Upper lobe of right lung (tissue), 1 donor: ENCODE results near the gene GALNT17. TPM values are rescaled to one million over a fixed set of nuclear protein-coding genes. Genes with fewer than 3 reads are reported as not detected.
"Not testable (repeated sequence)": the region's sequence is repeated elsewhere in the genome, so short reads cannot be mapped to it uniquely, and the experiment has no call there.

Source experiments
- ATAC-seq: fragments of 200-7000 bp; cut with Tn5 transposase; one replicate; pipeline ENCODE4 v1.9.1; 2020; ENCODE audit warnings: mild to moderate bottlenecking, moderate library complexity
- DNase-seq: peaks from one replicate; pipeline ENCODE4 v3.0.0-alpha.2; 2020
- H3K27ac ChIP-seq: fragments of 200-600 bp; one replicate; pipeline ENCODE4 v1.8.0; 2022
- H3K27me3 ChIP-seq: fragments of 200-600 bp; one replicate; pipeline ENCODE4 v1.8.0; 2022; ENCODE audit warnings: mild to moderate bottlenecking
- H3K36me3 ChIP-seq: fragments of 200-600 bp; one replicate; pipeline ENCODE4 v1.8.0; 2022
- H3K4me1 ChIP-seq: fragments of 200-600 bp; one replicate; pipeline ENCODE4 v1.8.0; 2022
- H3K4me3 ChIP-seq: fragments of 200-600 bp; one replicate; pipeline ENCODE4 v1.8.0; 2022; ENCODE audit warnings: mild to moderate bottlenecking
- H3K9me3 ChIP-seq: fragments of 200-600 bp; one replicate; pipeline ENCODE4 v1.8.0; 2022
- intact Hi-C: fragments of 100-400 bp; cut with DNase I; formaldehyde crosslinking; loops from one replicate; pipeline ENCODE4 v1.11.0; 2022
- total RNA-seq: library from RNA; stranded (reverse); fragmentation: NEBNext Ultra II Directional; extraction: Animal tissue kit (Norgen Biotek cat#: 25700); gene quantifications from one replicate; pipeline ENCODE4 v1.2.1, GENCODE V29; 2021
- TF ChIP-seq, protein P1 (sequence below): fragments of 200-600 bp; IDR thresholded peaks from one replicate; pipeline ENCODE4 v1.8.0; 2022; ENCODE audit warnings: antibody characterized with exemption
- donor health status: DM: no; HTN: yes; CAD: no; lungs with severe emphysema.

Gene GALNT17
- total RNA-seq, 1 donor from 2014 or later = 7.1 TPM

DNA sequence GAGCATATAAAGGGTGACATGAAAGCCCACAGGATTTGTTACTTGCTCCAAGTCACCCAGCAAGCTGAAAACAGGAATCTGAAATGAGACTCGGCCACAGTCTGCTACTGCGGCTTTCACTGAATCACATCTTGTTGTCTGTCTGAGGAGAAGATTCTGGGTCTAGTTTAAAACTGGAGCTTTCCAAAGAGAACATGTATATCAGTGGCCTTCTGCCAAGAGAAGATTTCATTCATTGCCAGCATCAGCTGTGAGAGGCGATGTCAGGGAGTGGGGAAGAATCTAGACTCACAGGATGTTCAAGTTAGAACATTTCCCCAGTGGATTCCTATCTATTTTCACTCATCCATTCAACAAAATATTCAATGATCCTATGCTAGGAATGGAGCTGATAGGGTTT is 122.8 kb downstream of the GALNT17 start:
- Histone ChIP-seq H3K4me3 (no peak overlapping the region), H3K4me1 (no peaks in the 10 kb centered on the region), H3K36me3 (no peaks in the 10 kb centered on the region), H3K27ac (no peak overlapping the region), H3K9me3 (no peaks in the 10 kb centered on the region), H3K27me3 (no peaks in the 10 kb centered on the region)
- ATAC-seq (no peak), DNase-seq (no peak)
- TF ChIP-seq, protein P1, sequence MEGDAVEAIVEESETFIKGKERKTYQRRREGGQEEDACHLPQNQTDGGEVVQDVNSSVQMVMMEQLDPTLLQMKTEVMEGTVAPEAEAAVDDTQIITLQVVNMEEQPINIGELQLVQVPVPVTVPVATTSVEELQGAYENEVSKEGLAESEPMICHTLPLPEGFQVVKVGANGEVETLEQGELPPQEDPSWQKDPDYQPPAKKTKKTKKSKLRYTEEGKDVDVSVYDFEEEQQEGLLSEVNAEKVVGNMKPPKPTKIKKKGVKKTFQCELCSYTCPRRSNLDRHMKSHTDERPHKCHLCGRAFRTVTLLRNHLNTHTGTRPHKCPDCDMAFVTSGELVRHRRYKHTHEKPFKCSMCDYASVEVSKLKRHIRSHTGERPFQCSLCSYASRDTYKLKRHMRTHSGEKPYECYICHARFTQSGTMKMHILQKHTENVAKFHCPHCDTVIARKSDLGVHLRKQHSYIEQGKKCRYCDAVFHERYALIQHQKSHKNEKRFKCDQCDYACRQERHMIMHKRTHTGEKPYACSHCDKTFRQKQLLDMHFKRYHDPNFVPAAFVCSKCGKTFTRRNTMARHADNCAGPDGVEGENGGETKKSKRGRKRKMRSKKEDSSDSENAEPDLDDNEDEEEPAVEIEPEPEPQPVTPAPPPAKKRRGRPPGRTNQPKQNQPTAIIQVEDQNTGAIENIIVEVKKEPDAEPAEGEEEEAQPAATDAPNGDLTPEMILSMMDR = no peak
- intact Hi-C loops = no loop called here

GRCh38 chr7:71255537-71256178 is 123.7 kb downstream of the GALNT17 start:
- intact Hi-C loops = no loop called here
- no peaks in the 10 kb centered on the region for H3K9me3 ChIP-seq
- H3K36me3 ChIP-seq = no peaks in the 10 kb centered on the region
- H3K4me1 ChIP-seq = no peaks in the 10 kb centered on the region
- no peak for DNase-seq
- H3K27ac ChIP-seq = no peak overlapping the region
- no peak overlapping the region for H3K4me3 ChIP-seq
- ATAC-seq = no peak
- TF ChIP-seq, protein P1 = no peak
- no peaks in the 10 kb centered on the region for H3K27me3 ChIP-seq

GRCh38 chr7:71261066-71261465 is 129.1 kb downstream of the GALNT17 start:
- intact Hi-C loops = no loop called here

DNA sequence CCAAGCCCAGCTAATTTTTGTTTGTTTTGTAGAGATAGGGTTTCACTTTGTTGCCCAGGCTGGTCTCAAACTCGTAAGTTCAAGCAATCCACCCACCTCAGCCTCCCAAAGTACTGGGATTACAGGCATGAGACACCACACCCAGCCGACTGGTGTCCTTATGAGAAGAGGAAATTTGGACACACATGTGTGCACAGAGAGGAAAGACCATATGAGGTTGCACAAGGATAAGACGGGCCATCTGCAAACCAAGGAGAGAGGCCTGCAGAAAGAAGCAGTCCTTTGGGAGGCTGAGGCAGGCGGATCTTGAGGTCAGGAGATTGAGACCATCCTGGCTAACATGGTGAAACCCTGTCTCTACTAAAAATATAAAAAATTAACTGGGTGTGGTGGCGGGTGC is 130.9 kb downstream of the GALNT17 start:
- H3K4me1 ChIP-seq, H3K27ac ChIP-seq, H3K9me3 ChIP-seq, ATAC-seq, H3K4me3 ChIP-seq, H3K36me3 ChIP-seq, H3K27me3 ChIP-seq, intact Hi-C loops, DNase-seq: not testable (repeated sequence)

More at GRCh38 chr7:71261066-71261465, 129.1 kb downstream of the GALNT17 start:
- no peak for DNase-seq
- H3K4me1 ChIP-seq = no peaks in the 10 kb centered on the region
- ATAC-seq = no peak
- H3K4me3 ChIP-seq = no peak overlapping the region
- H3K27ac ChIP-seq = no peak overlapping the region
- no peaks in the 10 kb centered on the region for H3K9me3 ChIP-seq
- H3K36me3 ChIP-seq = no peaks in the 10 kb centered on the region
- TF ChIP-seq, protein P1 = no peak
- no peaks in the 10 kb centered on the region for H3K27me3 ChIP-seq

GRCh38 chr7:71264005-71264404 is 132.1 kb downstream of the GALNT17 start:
- ATAC-seq = no peak
- intact Hi-C loops = no loop called here
- Histone ChIP-seq H3K27me3 (no peaks in the 10 kb centered on the region), H3K4me3 (no peak overlapping the region), H3K27ac (no peak overlapping the region), H3K4me1 (no peaks in the 10 kb centered on the region), H3K36me3 (no peaks in the 10 kb centered on the region), H3K9me3 (no peaks in the 10 kb centered on the region)
- TF ChIP-seq, protein P1 = no peak
- no peak for DNase-seq

- DNase-seq (no peak), ATAC-seq (no peak)
- Histone ChIP-seq H3K27me3 (no peaks in the 10 kb centered on the region), H3K9me3 (no peaks in the 10 kb centered on the region), H3K4me3 (no peak overlapping the region), H3K27ac (no peak overlapping the region), H3K36me3 (no peaks in the 10 kb centered on the region), H3K4me1 (no peaks in the 10 kb centered on the region)
- TF ChIP-seq, protein P1 = no peak
- intact Hi-C loops = no loop called here
Measured at GRCh38 chr7:71266912-71267311, 135.0 kb downstream of the GALNT17 start.
